Measurements from ENCODE around the gene SRPK3. TPM values are rescaled to one million over a fixed set of nuclear protein-coding genes. Genes with fewer than 3 reads are reported as not detected.
"Not testable (repeated sequence)": the region's sequence is repeated elsewhere in the genome, so short reads cannot be mapped to it uniquely, and the experiment has no call there.

SRPK3 gene
- total RNA-seq, 2 donors from 2014 or later: 0.64 to 2.3 TPM

- TF ChIP-seq, protein P1, sequence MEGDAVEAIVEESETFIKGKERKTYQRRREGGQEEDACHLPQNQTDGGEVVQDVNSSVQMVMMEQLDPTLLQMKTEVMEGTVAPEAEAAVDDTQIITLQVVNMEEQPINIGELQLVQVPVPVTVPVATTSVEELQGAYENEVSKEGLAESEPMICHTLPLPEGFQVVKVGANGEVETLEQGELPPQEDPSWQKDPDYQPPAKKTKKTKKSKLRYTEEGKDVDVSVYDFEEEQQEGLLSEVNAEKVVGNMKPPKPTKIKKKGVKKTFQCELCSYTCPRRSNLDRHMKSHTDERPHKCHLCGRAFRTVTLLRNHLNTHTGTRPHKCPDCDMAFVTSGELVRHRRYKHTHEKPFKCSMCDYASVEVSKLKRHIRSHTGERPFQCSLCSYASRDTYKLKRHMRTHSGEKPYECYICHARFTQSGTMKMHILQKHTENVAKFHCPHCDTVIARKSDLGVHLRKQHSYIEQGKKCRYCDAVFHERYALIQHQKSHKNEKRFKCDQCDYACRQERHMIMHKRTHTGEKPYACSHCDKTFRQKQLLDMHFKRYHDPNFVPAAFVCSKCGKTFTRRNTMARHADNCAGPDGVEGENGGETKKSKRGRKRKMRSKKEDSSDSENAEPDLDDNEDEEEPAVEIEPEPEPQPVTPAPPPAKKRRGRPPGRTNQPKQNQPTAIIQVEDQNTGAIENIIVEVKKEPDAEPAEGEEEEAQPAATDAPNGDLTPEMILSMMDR (IDR thresholded peaks at IDR 0.05): no peak
- no peaks in the 10 kb centered on the region for H3K4me1 ChIP-seq
- no peak overlapping the region for H3K4me3 ChIP-seq
- H3K36me3 ChIP-seq: no peaks in the 10 kb centered on the region
- intact Hi-C loops (cut with DNase I): no loop called here
- no peaks in the 10 kb centered on the region for H3K9me3 ChIP-seq
- no peak overlapping the region for H3K9ac ChIP-seq (ENCODE audit: low read depth in 2 of 2, low read length in 2 of 2)
- H3K27ac ChIP-seq: no peak overlapping the region
- H3K27me3 ChIP-seq: no peaks in the 10 kb centered on the region
- no peak for DNase-seq
These were observed 40.9 kb upstream of the SRPK3 start for GRCh38 chrX:153739754-153740486.

DNA sequence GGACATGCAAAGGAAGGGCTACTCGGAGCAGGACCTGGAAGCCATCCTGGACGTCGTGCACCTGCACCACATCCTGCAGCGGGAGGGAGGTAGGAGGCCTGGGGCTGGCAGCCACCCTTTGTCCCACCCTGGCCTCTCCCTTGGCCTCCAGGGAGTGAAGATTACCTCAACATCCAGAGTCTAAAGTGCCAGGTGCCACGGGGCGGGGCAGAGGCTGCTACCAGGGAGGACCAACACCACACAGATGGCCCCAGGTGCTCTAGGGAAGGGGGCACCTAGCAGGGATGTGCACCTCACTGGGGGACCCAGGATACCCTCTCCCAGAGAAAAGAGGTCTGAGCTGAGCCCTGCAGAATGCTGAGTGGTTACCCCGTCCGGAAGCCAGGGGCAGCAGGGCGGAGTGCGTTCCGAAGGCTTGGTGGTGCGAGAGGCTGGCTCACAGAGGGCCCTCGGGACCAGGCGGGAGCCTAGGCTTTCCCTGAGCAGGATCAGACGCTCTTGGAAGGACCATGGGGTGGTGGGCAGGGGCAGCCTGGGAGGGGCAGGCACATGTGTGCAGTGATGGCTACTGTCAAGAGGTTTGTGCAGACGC is 40.1 kb upstream of the SRPK3 start:
- TF ChIP-seq, protein P1 (IDR thresholded peaks at IDR 0.05): no peak

GRCh38 chrX:153741446-153741845 is 39.4 kb upstream of the SRPK3 start:
- no peak overlapping the region for H3K4me3 ChIP-seq
- no peaks in the 10 kb centered on the region for H3K4me1 ChIP-seq
- H3K9ac ChIP-seq (ENCODE audit: low read depth in 2 of 2, low read length in 2 of 2): no peak overlapping the region
- intact Hi-C loops (cut with DNase I): no loop called here
- no peak overlapping the region for H3K27ac ChIP-seq
- H3K27me3 ChIP-seq: no peaks in the 10 kb centered on the region
- no peaks in the 10 kb centered on the region for H3K9me3 ChIP-seq
- DNase-seq: no peak
- TF ChIP-seq, protein P1 (IDR thresholded peaks at IDR 0.05): no peak
- H3K36me3 ChIP-seq: no peaks in the 10 kb centered on the region

More for the DNA sequence above, 40.1 kb upstream of the SRPK3 start:
- Histone ChIP-seq H3K9me3 (no peaks in the 10 kb centered on the region), H3K4me3 (no peak overlapping the region), H3K27me3 (no peaks in the 10 kb centered on the region), H3K4me1 (no peaks in the 10 kb centered on the region), H3K36me3 (no peaks in the 10 kb centered on the region), H3K9ac (ENCODE audit: low read depth in 2 of 2, low read length in 2 of 2) (no peak overlapping the region), H3K27ac (no peak overlapping the region)
- no peak for DNase-seq
- intact Hi-C loops (cut with DNase I): no loop called here

GRCh38 chrX:153742111-153742510 is 38.7 kb upstream of the SRPK3 start:
- H3K27ac ChIP-seq; H3K36me3 ChIP-seq; intact Hi-C loops (cut with DNase I); H3K9ac ChIP-seq (ENCODE audit: low read depth in 2 of 2, low read length in 2 of 2); DNase-seq; H3K9me3 ChIP-seq; H3K4me1 ChIP-seq; H3K4me3 ChIP-seq; H3K27me3 ChIP-seq: not testable (repeated sequence)

GRCh38 chrX:153742796-153743467 is 37.9 kb upstream of the SRPK3 start:
- H3K27me3 ChIP-seq; H3K4me1 ChIP-seq; H3K9me3 ChIP-seq; H3K9ac ChIP-seq (ENCODE audit: low read depth in 2 of 2, low read length in 2 of 2); H3K4me3 ChIP-seq; intact Hi-C loops (cut with DNase I); DNase-seq; H3K36me3 ChIP-seq: not testable (repeated sequence)
- peak overlapping the region; percentile 22 for H3K27ac ChIP-seq

DNA sequence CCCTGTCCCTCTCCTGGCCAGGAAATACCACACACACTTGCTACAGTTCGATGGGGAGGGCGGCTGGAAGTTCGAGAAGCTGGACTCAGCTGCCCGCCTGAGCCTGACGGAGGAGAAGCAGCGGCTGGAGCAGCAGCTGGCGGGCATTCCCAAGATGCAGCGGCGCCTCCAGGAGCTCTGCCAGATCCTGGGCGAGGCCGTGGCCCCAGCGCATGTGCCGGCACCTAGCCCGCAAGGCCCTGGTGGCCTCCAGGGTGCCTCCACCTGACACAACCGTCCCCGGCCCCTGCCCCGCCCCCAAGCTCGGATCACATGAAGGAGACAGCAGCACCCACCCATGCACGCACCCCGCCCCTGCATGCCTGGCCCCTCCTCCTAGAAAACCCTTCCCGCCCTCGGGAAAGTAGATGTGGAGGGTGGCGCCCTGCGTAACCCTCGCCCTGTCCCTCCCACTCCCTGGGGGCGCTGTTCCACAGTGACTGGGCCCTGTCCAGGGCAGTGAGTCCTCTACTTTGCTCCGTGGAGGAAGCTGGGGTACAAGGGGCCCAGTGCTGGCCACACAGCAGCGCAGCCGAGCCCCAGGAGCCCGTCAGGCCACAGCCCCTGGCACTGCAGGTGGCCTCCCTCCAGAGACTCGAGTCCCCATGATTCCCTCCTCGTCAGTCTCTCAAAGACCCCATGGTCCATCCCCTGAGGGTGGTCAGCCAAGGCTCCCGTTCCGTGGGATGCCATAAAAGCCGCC is 37.2 kb upstream of the SRPK3 start:
- Histone ChIP-seq H3K9ac (ENCODE audit: low read depth in 2 of 2, low read length in 2 of 2) (peak overlapping the region; percentile 34 to 50), H3K27ac (peak overlapping the region; percentile 22), H3K4me3 (peak overlapping the region; percentile 13)
- H3K9me3 ChIP-seq; H3K36me3 ChIP-seq; intact Hi-C loops (cut with DNase I); H3K4me1 ChIP-seq; H3K27me3 ChIP-seq: not testable (repeated sequence)
- DNase-seq: peak; percentile 94
